ACC112 (cell line): ENCODE results near the gene ADAMTS8.

Experiments used
- H2AFZ ChIP-seq: fragments of 200-600 bp; sonication (generic); one replicate; pipeline ENCODE4 v1.6.0; 2017; ENCODE audit warnings: antibody characterized with exemption, low read length; ENCODE audit not compliant: unreplicated experiment
- H3K27ac ChIP-seq: fragments of 200-600 bp; sonication (generic); 2 replicates; pipeline ENCODE4 v1.5.1; 2014; ENCODE audit warnings: low read depth, mild to moderate bottlenecking, antibody characterized with exemption, low read length, moderate library complexity
- H3K27me3 ChIP-seq: fragments of 200-600 bp; sonication (generic); 2 replicates; pipeline ENCODE4 v1.6.1; 2014; ENCODE audit warnings: mild to moderate bottlenecking, antibody characterized with exemption, low read length, moderate library complexity, mixed read lengths; ENCODE audit not compliant: insufficient read depth
- H3K36me3 ChIP-seq: fragments of 200-600 bp; sonication (generic); 2 replicates; pipeline ENCODE4 v1.6.1; 2016; ENCODE audit warnings: mild to moderate bottlenecking, antibody characterized with exemption, low read length, moderate library complexity, mixed read lengths; ENCODE audit not compliant: insufficient read depth
- H3K4me1 ChIP-seq: fragments of 200-600 bp; sonication (generic); one replicate; pipeline ENCODE4 v1.6.1; 2016; ENCODE audit warnings: low read length, mixed read lengths; ENCODE audit not compliant: insufficient read depth, unreplicated experiment, control insufficient read depth
- H3K4me3 ChIP-seq: fragments of 200-600 bp; sonication (generic); 2 replicates; pipeline ENCODE4 v1.5.1; 2014; ENCODE audit warnings: mild to moderate bottlenecking, low read depth, low read length
- H3K79me2 ChIP-seq: fragments of 200-600 bp; sonication (generic); one replicate; pipeline ENCODE4 v1.6.0; 2016; ENCODE audit warnings: low read length; ENCODE audit not compliant: control insufficient read depth, unreplicated experiment, insufficient read depth

Gene ADAMTS8

DNA sequence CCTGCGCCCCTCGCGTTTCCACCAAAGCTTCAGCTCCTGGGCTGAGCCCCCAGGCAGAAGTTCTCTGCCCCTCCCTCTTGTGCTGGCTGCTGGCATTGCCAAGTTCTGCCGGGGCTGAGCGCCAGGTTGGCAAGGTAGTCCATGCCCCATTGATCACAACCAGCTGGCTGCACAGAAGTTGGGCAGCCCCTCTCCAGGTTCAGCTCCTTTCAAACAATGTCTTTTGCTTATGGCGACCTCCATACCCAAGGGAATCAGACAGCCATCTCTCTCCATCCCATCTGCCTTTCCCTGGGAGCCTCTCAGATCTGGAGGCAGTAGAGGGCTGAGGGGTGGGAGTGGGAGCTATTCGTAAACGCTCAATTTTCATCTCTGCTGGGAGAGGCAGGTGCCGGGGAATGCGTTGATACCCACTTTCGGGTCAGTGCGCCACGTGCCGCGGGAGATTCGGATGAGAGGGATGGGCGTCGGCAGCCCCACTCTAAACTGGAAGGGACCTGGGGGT, 1.5 kb downstream of the ADAMTS8 start:
- H3K4me1 ChIP-seq: peaks cover 2% of the 10 kb centered on the region
- H3K79me2 ChIP-seq: no peaks in the 10 kb centered on the region
- no peak overlapping the region for H3K4me3 ChIP-seq
- peaks cover 71% of the 10 kb centered on the region for H3K27me3 ChIP-seq
- no peak overlapping the region for H3K27ac ChIP-seq
- H3K36me3 ChIP-seq: no peaks in the 10 kb centered on the region
- H2AFZ ChIP-seq: no peak overlapping the region

DNA sequence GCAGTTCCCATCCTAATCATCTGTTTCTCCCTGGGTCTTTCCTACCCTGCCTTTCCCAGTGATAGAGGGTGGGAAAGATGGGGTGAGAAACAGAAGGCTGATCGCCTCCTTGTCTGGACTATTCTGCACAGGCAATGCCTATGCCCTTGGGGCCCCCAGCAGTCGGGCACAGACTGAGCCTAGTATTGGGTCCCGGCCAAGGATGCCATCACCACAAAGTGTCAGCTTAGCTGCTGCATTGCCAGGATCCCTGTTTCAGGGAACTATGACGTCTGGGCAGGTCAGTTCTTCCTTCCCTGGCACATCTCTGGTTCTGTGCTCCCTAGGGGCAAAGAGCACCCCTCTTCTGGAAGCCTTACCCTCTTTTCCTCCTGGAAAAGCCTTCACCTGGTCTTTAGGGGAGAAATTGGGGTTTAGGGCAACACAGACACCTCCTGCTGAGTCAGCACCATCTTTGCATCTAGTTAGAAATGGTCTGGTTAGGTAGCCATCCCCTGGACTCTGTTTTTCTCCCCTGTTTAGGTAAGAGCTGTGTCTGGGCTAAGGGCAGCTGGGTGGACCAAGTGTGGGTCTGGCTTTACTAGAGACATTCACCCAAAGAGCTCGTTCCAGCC, 2.1 kb downstream of the ADAMTS8 start:
- Histone ChIP-seq H3K27ac (no peak overlapping the region), H2AFZ (no peak overlapping the region), H3K79me2 (no peaks in the 10 kb centered on the region), H3K36me3 (no peaks in the 10 kb centered on the region), H3K4me1 (no peaks in the 10 kb centered on the region), H3K27me3 (peaks cover 77% of the 10 kb centered on the region), H3K4me3 (no peak overlapping the region)

DNA sequence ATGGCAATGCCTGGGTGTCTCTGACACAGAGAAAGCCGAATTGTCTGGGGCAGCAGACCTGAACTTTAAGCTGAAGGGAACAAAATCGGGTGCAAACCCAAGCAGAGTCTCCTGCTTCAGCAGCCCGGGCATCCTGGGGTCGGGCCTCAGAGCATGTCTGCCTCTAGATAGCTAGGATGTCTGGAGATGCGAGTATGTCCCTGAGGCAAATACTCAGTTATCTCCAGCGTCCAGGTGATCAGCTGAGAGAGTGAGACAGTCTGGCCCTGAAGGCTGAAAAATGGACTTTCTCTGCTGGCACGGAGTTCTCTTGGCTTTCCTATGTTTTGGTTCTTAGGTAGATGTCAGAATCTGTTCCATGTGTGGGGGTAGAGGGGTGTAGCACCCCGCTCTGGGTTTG, 3.3 kb downstream of the ADAMTS8 start:
- Histone ChIP-seq H3K4me1 (no peaks in the 10 kb centered on the region), H2AFZ (no peak overlapping the region), H3K27me3 (peaks cover 81% of the 10 kb centered on the region), H3K27ac (no peak overlapping the region), H3K36me3 (no peaks in the 10 kb centered on the region), H3K4me3 (no peak overlapping the region), H3K79me2 (no peaks in the 10 kb centered on the region)

DNA sequence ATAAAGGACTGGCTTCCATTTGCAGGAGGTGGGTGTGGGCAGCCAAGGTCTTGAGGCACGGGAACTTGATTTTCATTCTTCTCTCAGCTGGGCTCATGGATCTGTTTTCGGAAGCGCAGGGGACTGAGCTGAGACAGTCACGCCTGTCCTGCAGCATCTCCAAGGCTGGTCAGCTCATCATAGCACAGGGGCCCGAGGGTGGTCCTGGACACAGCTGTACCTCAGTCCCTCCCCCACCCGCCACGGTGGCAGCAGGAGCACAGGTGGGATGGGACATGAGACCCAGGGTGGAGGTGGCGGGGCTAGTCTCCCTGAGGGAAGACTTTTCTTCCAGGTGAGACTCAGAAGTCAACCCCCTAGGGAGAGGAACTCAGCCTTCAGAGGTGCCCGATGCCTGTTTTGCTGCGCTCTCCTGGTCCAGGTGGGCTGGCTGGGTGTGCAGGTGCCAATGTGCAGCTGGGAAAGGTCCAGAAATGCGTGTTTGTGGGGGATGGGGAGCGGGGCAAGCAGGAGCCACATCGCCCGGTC, 3.7 kb downstream of the ADAMTS8 start:
- Histone ChIP-seq H3K36me3 (no peaks in the 10 kb centered on the region), H3K4me3 (no peak overlapping the region), H3K79me2 (no peaks in the 10 kb centered on the region), H3K27ac (no peak overlapping the region), H3K27me3 (peaks cover 76% of the 10 kb centered on the region), H2AFZ (no peak overlapping the region), H3K4me1 (no peaks in the 10 kb centered on the region)

DNA sequence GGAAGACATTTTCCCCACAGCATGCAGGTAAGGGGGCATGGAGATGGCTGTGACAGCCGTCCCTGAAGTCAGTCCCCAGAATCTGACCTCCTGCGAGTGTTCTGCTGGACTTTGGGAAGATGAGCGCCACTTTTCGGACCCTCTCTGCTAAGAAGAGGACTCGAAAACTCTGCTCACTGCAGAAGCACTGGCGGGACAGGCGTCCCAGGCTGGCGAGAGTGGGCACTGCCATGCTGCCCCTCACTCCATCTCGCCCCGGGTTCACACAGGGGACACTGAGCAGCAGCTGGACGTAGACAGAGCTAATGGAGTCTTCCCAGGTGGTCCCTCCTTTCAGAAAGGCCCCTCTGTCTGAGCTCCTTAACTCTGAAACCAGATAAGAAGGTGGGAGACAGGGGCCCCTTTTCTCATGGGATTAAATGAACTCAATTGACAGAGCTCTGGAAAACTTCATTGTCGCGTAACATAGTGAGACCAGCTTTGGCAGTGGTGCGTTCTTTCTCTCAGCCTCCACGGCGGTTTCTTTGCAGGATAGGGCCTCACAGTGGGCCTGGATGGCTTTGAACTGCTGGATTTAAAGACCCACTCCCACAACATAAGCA, 4.8 kb downstream of the ADAMTS8 start:
- no peak overlapping the region for H3K4me3 ChIP-seq
- H3K27ac ChIP-seq: no peak overlapping the region
- peaks cover 66% of the 10 kb centered on the region for H3K27me3 ChIP-seq
- no peaks in the 10 kb centered on the region for H3K79me2 ChIP-seq
- H2AFZ ChIP-seq: no peak overlapping the region
- no peaks in the 10 kb centered on the region for H3K36me3 ChIP-seq
- H3K4me1 ChIP-seq: no peaks in the 10 kb centered on the region

DNA sequence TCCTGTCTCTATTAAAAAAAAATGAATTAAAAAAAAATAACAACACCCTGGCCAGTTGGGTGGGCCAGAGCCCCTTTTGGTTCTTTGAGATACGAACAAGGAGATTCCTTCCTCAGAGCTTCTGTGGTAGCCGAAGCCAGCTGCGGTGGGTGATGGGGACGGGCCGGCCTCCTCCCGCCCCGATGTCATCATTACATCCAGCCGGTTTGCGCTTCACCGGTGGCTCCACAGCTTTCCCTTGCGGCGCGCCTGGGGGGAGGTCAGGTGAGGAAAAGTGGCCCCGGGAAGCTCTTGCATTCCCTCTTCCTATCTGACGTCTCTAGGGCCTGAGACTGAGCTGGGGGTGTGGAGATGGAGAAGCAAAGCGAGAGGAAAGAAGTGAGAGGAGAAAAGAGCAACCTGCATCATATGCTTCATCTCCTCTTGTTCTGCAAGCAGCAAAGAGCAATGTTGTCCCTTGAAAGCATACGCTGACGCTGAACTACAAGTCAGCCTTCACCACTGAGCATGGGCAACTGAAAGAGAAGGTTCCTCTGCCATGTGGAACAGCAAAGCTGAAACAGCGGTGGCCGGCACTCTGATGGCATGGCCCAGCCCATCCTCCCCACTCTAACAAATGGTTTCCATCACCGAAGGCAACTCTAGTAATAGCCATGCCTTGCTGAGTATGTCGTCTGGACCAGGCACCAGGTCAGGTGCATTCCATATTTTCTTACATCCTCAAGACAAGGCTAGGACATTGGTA, 6.0 kb downstream of the ADAMTS8 start:
- no peaks in the 10 kb centered on the region for H3K79me2 ChIP-seq
- no peak overlapping the region for H2AFZ ChIP-seq
- no peak overlapping the region for H3K27ac ChIP-seq
- H3K4me3 ChIP-seq: no peak overlapping the region
- no peaks in the 10 kb centered on the region for H3K36me3 ChIP-seq
- peaks cover 56% of the 10 kb centered on the region for H3K27me3 ChIP-seq
- H3K4me1 ChIP-seq: no peaks in the 10 kb centered on the region

DNA sequence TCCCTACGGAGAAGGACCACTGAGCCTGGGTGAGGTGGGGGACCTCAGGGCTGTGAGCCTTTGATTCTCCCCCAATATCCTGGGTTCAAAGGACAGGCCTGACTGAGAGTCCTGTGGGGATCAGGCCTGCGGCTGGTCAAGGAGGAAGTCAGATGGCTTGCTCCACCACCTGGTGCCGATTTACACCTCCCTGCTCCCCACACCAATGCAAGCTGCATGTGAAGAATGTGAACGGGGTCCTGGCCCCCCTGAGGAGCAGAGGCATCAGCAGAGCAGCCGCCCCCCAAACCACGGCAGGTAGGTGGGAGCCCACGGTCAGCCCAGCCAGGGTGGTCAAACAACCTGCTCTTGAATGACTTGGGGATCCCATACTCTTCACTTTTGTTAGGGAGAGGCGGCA, 6.7 kb downstream of the ADAMTS8 start:
- Histone ChIP-seq H3K36me3 (no peaks in the 10 kb centered on the region), H3K27me3 (peaks cover 49% of the 10 kb centered on the region), H3K4me1 (no peaks in the 10 kb centered on the region), H3K27ac (no peak overlapping the region), H3K4me3 (no peak overlapping the region), H2AFZ (no peak overlapping the region), H3K79me2 (no peaks in the 10 kb centered on the region)

DNA sequence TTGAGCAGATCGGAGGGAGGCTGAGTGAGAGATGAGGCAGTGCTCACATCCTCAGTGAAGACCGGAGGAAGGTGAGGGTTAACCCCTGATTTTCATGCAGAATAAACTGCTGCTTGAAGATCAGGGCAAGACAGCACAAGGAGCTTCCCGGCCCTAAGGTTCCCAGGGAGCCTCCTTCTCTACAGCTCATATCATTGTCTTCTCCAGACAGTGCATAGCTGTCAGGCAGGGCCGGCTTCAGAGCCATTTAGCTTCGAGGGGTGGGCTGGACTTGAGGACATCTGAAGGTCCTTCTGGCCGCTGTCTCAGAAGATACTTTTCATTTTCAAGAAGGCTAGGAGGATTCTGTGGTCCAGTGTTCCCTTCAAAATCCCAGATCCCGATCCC, 7.2 kb downstream of the ADAMTS8 start:
- no peaks in the 10 kb centered on the region for H3K4me1 ChIP-seq

DNA sequence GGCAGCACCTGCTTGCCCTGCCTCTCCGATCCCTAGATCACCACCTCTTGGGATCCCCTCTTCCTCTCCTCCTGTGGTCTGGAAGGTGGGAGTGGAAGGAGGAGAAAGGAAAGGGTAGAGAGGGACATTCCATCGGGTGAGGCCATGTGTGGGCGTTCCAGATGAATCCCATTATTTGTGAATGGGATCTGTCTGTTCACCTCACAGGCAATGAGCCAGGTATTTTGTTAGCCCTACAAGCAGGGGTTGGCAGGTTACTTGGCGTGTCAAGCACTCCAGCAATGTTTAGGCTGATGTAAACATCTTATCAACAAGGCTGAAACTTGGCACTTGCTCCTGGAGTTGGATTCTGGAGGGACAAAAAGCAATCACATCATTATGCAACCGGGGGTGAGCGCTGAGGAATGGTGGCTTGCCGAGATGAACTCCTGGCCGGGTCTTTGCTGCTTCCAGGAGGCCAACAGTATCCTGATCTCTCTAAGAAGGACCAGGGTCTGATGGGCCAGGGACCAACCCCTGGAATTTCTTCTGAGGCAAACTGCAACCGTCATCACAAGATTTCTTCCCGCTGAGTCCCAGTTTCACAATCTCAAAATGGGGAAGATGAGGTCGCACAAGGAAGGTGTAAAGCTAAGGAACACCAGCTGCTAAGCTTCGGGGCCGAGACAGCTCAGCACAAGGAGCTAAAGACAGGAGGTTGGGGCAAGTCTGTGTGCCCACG, 7.8 kb downstream of the ADAMTS8 start:
- Histone ChIP-seq H3K27me3 (peaks cover 38% of the 10 kb centered on the region), H3K4me3 (no peak overlapping the region), H3K27ac (no peak overlapping the region), H3K4me1 (no peaks in the 10 kb centered on the region), H3K79me2 (no peaks in the 10 kb centered on the region), H3K36me3 (no peaks in the 10 kb centered on the region), H2AFZ (no peak overlapping the region)

More for the DNA sequence above, 7.2 kb downstream of the ADAMTS8 start:
- Histone ChIP-seq H3K27ac (no peak overlapping the region), H3K79me2 (no peaks in the 10 kb centered on the region), H3K36me3 (no peaks in the 10 kb centered on the region), H2AFZ (no peak overlapping the region), H3K27me3 (peaks cover 44% of the 10 kb centered on the region), H3K4me3 (no peak overlapping the region)

DNA sequence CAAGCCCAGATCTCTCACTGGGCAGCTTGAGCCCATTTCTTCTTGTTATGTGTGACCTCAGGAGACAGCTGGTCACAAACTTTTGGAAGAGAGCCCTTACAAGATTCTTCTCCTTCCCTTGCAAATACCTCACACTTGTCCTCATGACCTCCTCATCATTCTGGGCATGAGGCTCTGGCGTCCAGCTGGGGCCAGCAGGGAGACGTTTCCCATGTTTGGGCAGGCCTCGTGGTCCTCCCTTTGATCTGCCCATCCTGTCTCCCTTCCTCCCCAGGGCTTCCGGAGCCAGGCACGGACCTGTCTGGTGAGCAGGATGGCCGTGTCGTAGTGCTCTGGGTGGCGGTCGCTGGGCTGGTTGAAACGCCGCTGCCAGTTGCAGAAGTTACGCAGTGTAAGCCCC, 9.7 kb downstream of the ADAMTS8 start:
- Histone ChIP-seq H3K27ac (no peak overlapping the region), H3K4me1 (peaks cover 2% of the 10 kb centered on the region), H2AFZ (no peak overlapping the region), H3K27me3 (peaks cover 25% of the 10 kb centered on the region), H3K36me3 (no peaks in the 10 kb centered on the region), H3K79me2 (no peaks in the 10 kb centered on the region), H3K4me3 (no peak overlapping the region)
